ENCODE data around the gene ADARB2. TPM values are rescaled to one million over a fixed set of nuclear protein-coding genes. Genes with fewer than 3 reads are reported as not detected.

The ADARB2 gene
- total RNA-seq, 1 donor from 2014 or later: 0.05 TPM

- DNase-seq (ENCODE audit: low spot score): no peak
- peaks cover 3% of the 10 kb centered on the region for H3K27me3 Mint-ChIP-seq (ENCODE audit: low read depth)
- no peak overlapping the region for H3K27ac Mint-ChIP-seq
- H3K4me1 Mint-ChIP-seq (ENCODE audit: low read depth): peaks cover 2% of the 10 kb centered on the region
- H3K36me3 Mint-ChIP-seq (ENCODE audit: low read depth): no peaks in the 10 kb centered on the region
- no peak overlapping the region for H3K4me3 Mint-ChIP-seq (ENCODE audit: low read depth)
- intact Hi-C loops (cut with micrococcal nuclease): no loop called here
- H3K9me3 Mint-ChIP-seq: no peaks in the 10 kb centered on the region
These were observed 421.1 kb downstream of the ADARB2 start for GRCh38 chr10:1316121-1316808.

GRCh38 chr10:1315178-1315577 is 422.1 kb downstream of the ADARB2 start:
- H3K36me3 Mint-ChIP-seq (ENCODE audit: low read depth): no peaks in the 10 kb centered on the region
- no peak overlapping the region for H3K27ac Mint-ChIP-seq
- no peak for DNase-seq (ENCODE audit: low spot score)
- H3K27me3 Mint-ChIP-seq (ENCODE audit: low read depth): no peaks in the 10 kb centered on the region
- no peak overlapping the region for H3K4me3 Mint-ChIP-seq (ENCODE audit: low read depth)
- intact Hi-C loops (cut with micrococcal nuclease): no loop called here
- no peaks in the 10 kb centered on the region for H3K9me3 Mint-ChIP-seq
- no peaks in the 10 kb centered on the region for H3K4me1 Mint-ChIP-seq (ENCODE audit: low read depth)

GRCh38 chr10:1311726-1312125 is 425.6 kb downstream of the ADARB2 start:
- H3K27me3 Mint-ChIP-seq (ENCODE audit: low read depth): peaks cover 2% of the 10 kb centered on the region
- DNase-seq (ENCODE audit: low spot score): no peak
- H3K36me3 Mint-ChIP-seq (ENCODE audit: low read depth): no peaks in the 10 kb centered on the region
- H3K4me3 Mint-ChIP-seq (ENCODE audit: low read depth): no peak overlapping the region
- H3K9me3 Mint-ChIP-seq: no peaks in the 10 kb centered on the region
- H3K4me1 Mint-ChIP-seq (ENCODE audit: low read depth): no peaks in the 10 kb centered on the region
- intact Hi-C loops (cut with micrococcal nuclease): no loop called here
- no peak overlapping the region for H3K27ac Mint-ChIP-seq

GRCh38 chr10:1310271-1310789 is 427.0 kb downstream of the ADARB2 start:
- H3K9me3 Mint-ChIP-seq: no peaks in the 10 kb centered on the region
- intact Hi-C loops (cut with micrococcal nuclease): no loop called here
- H3K27ac Mint-ChIP-seq: no peak overlapping the region
- H3K36me3 Mint-ChIP-seq (ENCODE audit: low read depth): no peaks in the 10 kb centered on the region
- no peak overlapping the region for H3K4me3 Mint-ChIP-seq (ENCODE audit: low read depth)
- no peaks in the 10 kb centered on the region for H3K4me1 Mint-ChIP-seq (ENCODE audit: low read depth)
- DNase-seq (ENCODE audit: low spot score): no peak
- peaks cover 2% of the 10 kb centered on the region for H3K27me3 Mint-ChIP-seq (ENCODE audit: low read depth)

GRCh38 chr10:1309617-1310270 is 427.6 kb downstream of the ADARB2 start:
- H3K4me3 Mint-ChIP-seq (ENCODE audit: low read depth): no peak overlapping the region
- H3K27me3 Mint-ChIP-seq (ENCODE audit: low read depth): peaks cover 2% of the 10 kb centered on the region
- DNase-seq (ENCODE audit: low spot score): no peak
- no peak overlapping the region for H3K27ac Mint-ChIP-seq
- H3K36me3 Mint-ChIP-seq (ENCODE audit: low read depth): no peaks in the 10 kb centered on the region
- no peaks in the 10 kb centered on the region for H3K4me1 Mint-ChIP-seq (ENCODE audit: low read depth)
- H3K9me3 Mint-ChIP-seq: no peaks in the 10 kb centered on the region
- intact Hi-C loops (cut with micrococcal nuclease): no loop called here

- Mint-ChIP-seq H3K27ac (no peak overlapping the region), H3K4me3 (ENCODE audit: low read depth) (no peak overlapping the region), H3K4me1 (ENCODE audit: low read depth) (no peaks in the 10 kb centered on the region), H3K9me3 (no peaks in the 10 kb centered on the region), H3K36me3 (ENCODE audit: low read depth) (no peaks in the 10 kb centered on the region), H3K27me3 (ENCODE audit: low read depth) (peaks cover 2% of the 10 kb centered on the region)
- DNase-seq (ENCODE audit: low spot score): no peak
- intact Hi-C loops (cut with micrococcal nuclease): no loop called here
These were observed 428.2 kb downstream of the ADARB2 start for GRCh38 chr10:1308962-1309616.

- Mint-ChIP-seq H3K4me1 (ENCODE audit: low read depth) (no peaks in the 10 kb centered on the region), H3K27ac (no peak overlapping the region), H3K27me3 (ENCODE audit: low read depth) (peaks cover 2% of the 10 kb centered on the region), H3K36me3 (ENCODE audit: low read depth) (no peaks in the 10 kb centered on the region), H3K4me3 (ENCODE audit: low read depth) (no peak overlapping the region), H3K9me3 (no peaks in the 10 kb centered on the region)
- intact Hi-C loops (cut with micrococcal nuclease): no loop called here
- DNase-seq (ENCODE audit: low spot score): no peak
These were observed 429.0 kb downstream of the ADARB2 start for GRCh38 chr10:1308173-1308961.

GRCh38 chr10:1301143-1301542 is 436.2 kb downstream of the ADARB2 start:
- intact Hi-C loops (cut with micrococcal nuclease): no loop called here
- H3K9me3 Mint-ChIP-seq: no peaks in the 10 kb centered on the region
- H3K27me3 Mint-ChIP-seq (ENCODE audit: low read depth): peaks cover under 1% of the 10 kb centered on the region
- H3K27ac Mint-ChIP-seq: no peak overlapping the region
- no peak overlapping the region for H3K4me3 Mint-ChIP-seq (ENCODE audit: low read depth)
- peaks cover 2% of the 10 kb centered on the region for H3K4me1 Mint-ChIP-seq (ENCODE audit: low read depth)
- H3K36me3 Mint-ChIP-seq (ENCODE audit: low read depth): no peaks in the 10 kb centered on the region
- no peak for DNase-seq (ENCODE audit: low spot score)

GRCh38 chr10:1300218-1300617 is 437.1 kb downstream of the ADARB2 start:
- no peak overlapping the region for H3K27ac Mint-ChIP-seq
- no peak for DNase-seq (ENCODE audit: low spot score)
- intact Hi-C loops (cut with micrococcal nuclease): no loop called here
- H3K27me3 Mint-ChIP-seq (ENCODE audit: low read depth): peaks cover 3% of the 10 kb centered on the region
- no peaks in the 10 kb centered on the region for H3K36me3 Mint-ChIP-seq (ENCODE audit: low read depth)
- H3K4me3 Mint-ChIP-seq (ENCODE audit: low read depth): no peak overlapping the region
- peaks cover 2% of the 10 kb centered on the region for H3K4me1 Mint-ChIP-seq (ENCODE audit: low read depth)
- no peaks in the 10 kb centered on the region for H3K9me3 Mint-ChIP-seq

- H3K27ac Mint-ChIP-seq: no peak overlapping the region
These were observed 438.1 kb downstream of the ADARB2 start for GRCh38 chr10:1299041-1299726.

GRCh38 chr10:1297566-1298301 is 439.6 kb downstream of the ADARB2 start:
- Mint-ChIP-seq H3K36me3 (ENCODE audit: low read depth) (no peaks in the 10 kb centered on the region), H3K27me3 (ENCODE audit: low read depth) (peaks cover 12% of the 10 kb centered on the region), H3K9me3 (no peaks in the 10 kb centered on the region), H3K27ac (no peak overlapping the region), H3K4me3 (ENCODE audit: low read depth) (no peak overlapping the region), H3K4me1 (ENCODE audit: low read depth) (peaks cover 2% of the 10 kb centered on the region)
- no peak for DNase-seq (ENCODE audit: low spot score)
- intact Hi-C loops (cut with micrococcal nuclease): no loop called here

More at GRCh38 chr10:1299041-1299726, 438.1 kb downstream of the ADARB2 start:
- H3K9me3 Mint-ChIP-seq: no peaks in the 10 kb centered on the region
- no peaks in the 10 kb centered on the region for H3K36me3 Mint-ChIP-seq (ENCODE audit: low read depth)
- H3K27me3 Mint-ChIP-seq (ENCODE audit: low read depth): peaks cover 5% of the 10 kb centered on the region
- no peak overlapping the region for H3K4me3 Mint-ChIP-seq (ENCODE audit: low read depth)
- DNase-seq (ENCODE audit: low spot score): no peak
- intact Hi-C loops (cut with micrococcal nuclease): no loop called here
- H3K4me1 Mint-ChIP-seq (ENCODE audit: low read depth): peaks cover 2% of the 10 kb centered on the region

Measured in activated T-helper 2 cell treated with anti-CD3 and anti-CD28 coated beads, Interferon-gamma antibody, Interleukin-2, Interleukin-4, amounts not matched to agents 10 μg/mL and 5 μg/mL and 100 μg/mL, durations not matched to agents 14 hours and 24 hours and 36 hours (primary cell).